Transverse colon (tissue), 4 donors: Measurements from ENCODE around the gene MAJIN. TPM values are rescaled to one million over a fixed set of nuclear protein-coding genes. Genes with fewer than 3 reads are reported as not detected.

ENCODE experiments used
- DNase-seq: peaks from one replicate; pipeline ENCODE4 v3.0.0-alpha.2; 2019
- H3K27ac ChIP-seq, 4 donors: fragments of 200-600 bp; sonication (generic); 2 replicates each; pipeline ENCODE4 v1.5.1; 2016 to 2018; ENCODE audit warnings: inconsistent platforms in 4 of 4
- H3K27me3 ChIP-seq: fragments of 200-600 bp; sonication (generic); 2 replicates; pipeline ENCODE4 v1.5.1; 2017; ENCODE audit warnings: inconsistent platforms
- H3K36me3 ChIP-seq, 4 donors: fragments of 200-600 bp; sonication (generic); 2 replicates each; pipeline ENCODE4 v1.5.1; 2017 to 2019; ENCODE audit warnings: inconsistent platforms in 4 of 4
- H3K4me1 ChIP-seq, 4 donors: fragments of 200-600 bp; sonication (generic); 2 replicates each; pipeline ENCODE4 v1.5.1; 2017 to 2020; ENCODE audit warnings: inconsistent platforms in 4 of 4
- H3K4me3 ChIP-seq, 4 donors: fragments of 200-600 bp; sonication (generic); 1 replicate in 1 of 4; 2 replicates in 3 of 4; pipeline versions ENCODE4 v1.5.1 to v1.6.1; 2017 to 2019; ENCODE audit warnings: inconsistent platforms in 4 of 4
- H3K9me3 ChIP-seq, 2 donors: fragments of 200-600 bp; sonication (generic); 2 replicates each; pipeline ENCODE4 v1.5.1; 2017 to 2019; ENCODE audit warnings: inconsistent platforms in 2 of 2
- EP300 ChIP-seq: sonication (generic); formaldehyde crosslinking; IDR thresholded peaks from one replicate; pipeline ENCODE4 v1.6.1; 2017; ENCODE audit warnings: antibody characterized with exemption, low read depth
- POLR2A ChIP-seq: fragments of 450-650 bp; IDR thresholded peaks from one replicate; pipeline ENCODE4 v1.6.1; 2016; ENCODE audit warnings: antibody characterized with exemption, mild to moderate bottlenecking, moderate library complexity
- POLR2AphosphoS5 ChIP-seq, 3 donors: sonication (generic); formaldehyde crosslinking; IDR thresholded peaks; one replicate each; pipeline ENCODE4 v1.6.1; 2016; ENCODE audit warnings: antibody characterized with exemption in 3 of 3
- whole genome bisulfite sequencing, 2 donors: methylation state at CpG; one replicate each; pipeline ENCODE4 v1.1.5; 2018; ENCODE audit warnings: low coverage in 1 of 2; 5-methylcytosine and 5-hydroxymethylcytosine counted together
- in situ Hi-C, 4 donors: fragments of 200-750 bp; cut with MboI; loops; one replicate each; pipeline versions ENCODE4 v1.15.0 to v1.15.1; 2017; ENCODE audit warnings: low sequenced_read_pairs in 3 of 4, low pct_ligation_motif_present in 1 of 4, low pct_unique_long_range_greater_than_20kb in 1 of 4
- intact Hi-C: fragments of 100-400 bp; cut with DNase I; formaldehyde crosslinking; loops from one replicate; pipeline ENCODE4 v1.15.1; 2023; ENCODE audit warnings: low total_unique reads
- total RNA-seq, 4 donors: library from RNA; depleted of rRNA; stranded (reverse); fragments of >200 nt; gene quantifications; one replicate each; pipeline ENCODE4 v1.1.0, GENCODE V29; 2016
- TF ChIP-seq, protein P1 (sequence below), 5 experiments: fragments of 200-600 bp in 3 of 5; fragments of 450-650 bp in 2 of 5; sonication (generic) in 3 of 5; IDR thresholded peaks; 1 replicate in 2 of 5; 2 replicates in 3 of 5; pipeline ENCODE4 v1.5.1; 2016 to 2017; ENCODE audit warnings: antibody characterized with exemption in 5 of 5, inconsistent platforms in 3 of 5, mild to moderate bottlenecking in 2 of 5, moderate library complexity in 1 of 5

MAJIN gene
- total RNA-seq, 4 donors from 2014 or later: not detected

DNA sequence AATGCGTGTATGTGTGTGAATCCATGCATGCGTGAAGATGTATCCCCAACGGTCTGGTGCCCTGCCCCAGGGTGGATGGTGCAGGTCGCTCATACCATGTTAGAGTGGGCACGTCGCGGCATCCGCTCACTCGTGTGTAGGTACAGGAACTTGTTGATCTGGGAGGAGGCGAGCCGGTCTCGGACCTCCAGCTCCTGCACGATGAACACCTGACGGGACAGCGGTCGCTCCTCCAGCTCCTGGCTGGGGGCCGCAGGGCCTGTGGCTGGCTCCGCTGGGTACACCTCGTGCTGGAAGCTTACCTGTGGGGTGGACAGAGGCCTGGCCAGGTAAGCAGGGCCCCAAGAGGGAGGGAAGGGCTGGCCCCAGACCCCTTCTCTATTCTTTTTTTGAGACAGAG, 73.4 kb downstream of the MAJIN start:
- H3K9me3 ChIP-seq: no peaks in the 10 kb centered on the region
- DNase-seq: no peak
- in situ Hi-C loops (loop anchor here in 1 of 4 donors (10.0 kb wide), 1 partner anchor 54 kb away; the partner anchor contains the start of gene CDC42BPG), intact Hi-C loops (loop anchor here (5.0 kb wide), 1 partner anchor 51 kb away; no protein-coding TSS in a partner anchor)
- no peak overlapping the region for H3K4me3 ChIP-seq
- TF ChIP-seq, protein P1, sequence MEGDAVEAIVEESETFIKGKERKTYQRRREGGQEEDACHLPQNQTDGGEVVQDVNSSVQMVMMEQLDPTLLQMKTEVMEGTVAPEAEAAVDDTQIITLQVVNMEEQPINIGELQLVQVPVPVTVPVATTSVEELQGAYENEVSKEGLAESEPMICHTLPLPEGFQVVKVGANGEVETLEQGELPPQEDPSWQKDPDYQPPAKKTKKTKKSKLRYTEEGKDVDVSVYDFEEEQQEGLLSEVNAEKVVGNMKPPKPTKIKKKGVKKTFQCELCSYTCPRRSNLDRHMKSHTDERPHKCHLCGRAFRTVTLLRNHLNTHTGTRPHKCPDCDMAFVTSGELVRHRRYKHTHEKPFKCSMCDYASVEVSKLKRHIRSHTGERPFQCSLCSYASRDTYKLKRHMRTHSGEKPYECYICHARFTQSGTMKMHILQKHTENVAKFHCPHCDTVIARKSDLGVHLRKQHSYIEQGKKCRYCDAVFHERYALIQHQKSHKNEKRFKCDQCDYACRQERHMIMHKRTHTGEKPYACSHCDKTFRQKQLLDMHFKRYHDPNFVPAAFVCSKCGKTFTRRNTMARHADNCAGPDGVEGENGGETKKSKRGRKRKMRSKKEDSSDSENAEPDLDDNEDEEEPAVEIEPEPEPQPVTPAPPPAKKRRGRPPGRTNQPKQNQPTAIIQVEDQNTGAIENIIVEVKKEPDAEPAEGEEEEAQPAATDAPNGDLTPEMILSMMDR (IDR thresholded peaks at IDR 0.05): no peak
- TF ChIP-seq POLR2A (no peak), POLR2AphosphoS5 (IDR thresholded peaks at IDR 0.05) (no peak), EP300 (no peak)
- H3K4me1 ChIP-seq: peaks cover 11 to 12% (median 11%) of the 10 kb centered on the region in 4 donors
- 93% methylated on average over 14 of the region's 19 CpGs; no CpG with 5 or more reads in 1 of the 2 donors for WGBS, 2 donors
- H3K27me3 ChIP-seq: no peaks in the 10 kb centered on the region
- peaks cover 0 to 35% (median 11%) of the 10 kb centered on the region in 4 donors for H3K36me3 ChIP-seq
- no peak overlapping the region for H3K27ac ChIP-seq

DNA sequence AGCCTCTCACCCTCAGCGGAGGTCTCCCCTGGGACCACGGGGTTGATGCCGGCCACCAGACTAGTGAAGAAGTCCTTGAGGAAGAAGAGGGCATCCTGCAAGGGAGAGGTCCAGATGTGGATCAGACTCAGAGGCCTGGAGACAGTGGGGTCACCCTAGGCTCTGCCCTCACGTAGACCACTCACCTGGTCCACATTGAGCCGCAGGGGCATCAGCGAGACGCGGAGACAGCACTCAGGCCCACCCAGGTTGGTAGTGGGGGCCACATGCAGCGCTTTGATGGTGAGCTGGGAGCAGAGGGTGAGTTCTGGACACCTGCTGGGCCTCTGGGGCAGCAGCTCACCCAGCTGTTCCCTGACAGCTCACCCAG, 73.8 kb downstream of the MAJIN start:
- H3K4me1 ChIP-seq: peaks cover 11 to 12% (median 11%) of the 10 kb centered on the region in 4 donors
- intact Hi-C loops (loop anchor here (5.0 kb wide), 1 partner anchor 51 kb away; no protein-coding TSS in a partner anchor), in situ Hi-C loops (loop anchor here in 1 of 4 donors (10.0 kb wide), 1 partner anchor 53 kb away; the partner anchor contains the start of gene CDC42BPG)
- DNase-seq: no peak
- no peaks in the 10 kb centered on the region for H3K27me3 ChIP-seq
- H3K9me3 ChIP-seq: no peaks in the 10 kb centered on the region
- peaks cover 0 to 30% (median 11%) of the 10 kb centered on the region in 4 donors for H3K36me3 ChIP-seq
- TF ChIP-seq POLR2AphosphoS5 (IDR thresholded peaks at IDR 0.05): no peak
- H3K27ac ChIP-seq: no peak overlapping the region
- no peak overlapping the region for H3K4me3 ChIP-seq
- WGBS, 2 donors: 96% methylated on average over 8 of the region's 9 CpGs; no CpG with 5 or more reads in 1 of the 2 donors

DNA sequence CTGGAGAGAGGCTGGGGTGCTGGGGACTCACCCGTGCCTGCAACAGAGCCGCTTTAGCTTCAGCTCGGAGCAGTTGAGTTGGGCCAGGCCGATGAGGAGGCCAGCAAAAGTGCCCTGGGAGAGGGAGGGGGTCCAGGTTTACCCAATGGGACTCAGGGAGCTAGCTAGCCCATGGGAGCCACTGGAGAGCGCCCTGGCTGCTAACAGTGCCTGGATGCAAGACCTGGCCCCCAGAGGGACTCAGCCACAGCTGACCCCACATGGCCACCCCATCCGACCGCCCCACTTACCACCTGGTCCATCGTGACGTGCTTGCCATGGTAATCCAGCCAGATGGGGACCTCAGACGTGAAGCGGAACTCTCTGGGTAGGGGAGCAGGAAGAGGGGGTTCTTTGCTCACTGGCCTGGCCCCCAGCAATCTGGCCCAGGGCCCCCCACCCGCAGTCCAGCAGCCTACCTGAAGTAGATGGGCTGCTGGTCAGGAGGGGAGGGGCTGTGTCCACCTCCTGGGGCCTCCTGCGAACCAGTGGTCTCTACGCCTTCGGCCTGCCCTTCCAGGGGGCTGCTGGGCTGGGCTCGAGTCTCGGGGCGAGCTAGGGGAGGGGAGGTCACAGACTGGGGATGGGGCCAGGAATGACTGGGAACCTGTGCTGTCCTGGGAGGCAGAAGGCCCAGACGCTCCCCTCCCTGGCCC, 74.4 kb downstream of the MAJIN start:
- WGBS, 2 donors: 95% methylated on average over 13 of the region's 19 CpGs; no CpG with 5 or more reads in 1 of the 2 donors
- no peak for DNase-seq
- Histone ChIP-seq H3K27me3 (no peaks in the 10 kb centered on the region), H3K27ac (no peak overlapping the region), H3K4me3 (no peak overlapping the region), H3K36me3 (peaks cover 0 to 26% (median 11%) of the 10 kb centered on the region in 4 donors), H3K4me1 (peaks cover 11 to 12% (median 11%) of the 10 kb centered on the region in 4 donors), H3K9me3 (no peaks in the 10 kb centered on the region)
- intact Hi-C loops (loop anchor here (5.0 kb wide), 1 partner anchor 50 kb away; no protein-coding TSS in a partner anchor), in situ Hi-C loops (loop anchor here in 1 of 4 donors (10.0 kb wide), 1 partner anchor 53 kb away; the partner anchor contains the start of gene CDC42BPG)
- TF ChIP-seq, protein P1 (IDR thresholded peaks at IDR 0.05): no peak
- TF ChIP-seq POLR2AphosphoS5 (IDR thresholded peaks at IDR 0.05) (no peak), POLR2A (no peak), EP300 (no peak)

DNA sequence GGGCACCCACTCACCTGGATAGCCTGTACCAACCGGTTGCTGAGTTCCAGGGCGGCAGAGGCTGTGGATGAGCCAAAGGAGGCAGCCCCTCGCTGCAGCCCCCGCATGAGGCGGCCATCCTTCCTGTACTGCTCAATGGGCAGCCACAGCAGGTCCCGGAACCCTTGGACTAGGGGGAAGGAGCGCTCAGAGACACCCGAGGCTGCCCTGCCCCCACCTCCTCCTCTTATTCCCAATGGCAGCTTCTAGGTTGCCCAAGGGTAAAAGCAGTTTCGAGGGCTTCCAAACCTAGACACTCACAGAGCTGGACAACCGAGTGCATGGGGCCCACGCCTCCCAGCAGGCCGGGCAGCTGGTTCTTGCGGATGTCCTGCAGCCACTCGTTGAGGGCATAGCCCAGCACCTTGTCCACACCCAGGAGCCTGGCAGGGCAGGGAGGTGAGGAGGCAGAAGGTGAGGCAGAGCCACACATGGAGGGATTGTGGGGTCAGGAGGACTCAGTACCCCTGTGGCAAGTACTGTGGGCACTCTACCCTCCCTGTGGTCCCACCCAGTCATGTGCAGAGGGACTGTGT, 75.4 kb downstream of the MAJIN start:
- 87% methylated on average over 11 of the region's 14 CpGs; no CpG with 5 or more reads in 1 of the 2 donors for WGBS, 2 donors
- no peaks in the 10 kb centered on the region for H3K9me3 ChIP-seq
- DNase-seq: no peak
- in situ Hi-C loops (loop anchor here in 1 of 4 donors (10.0 kb wide), 1 partner anchor 52 kb away; the partner anchor contains the start of gene CDC42BPG), intact Hi-C loops (loop anchor here (5.0 kb wide), 1 partner anchor 49 kb away; no protein-coding TSS in a partner anchor)
- peaks cover 11 to 12% (median 11%) of the 10 kb centered on the region in 4 donors for H3K4me1 ChIP-seq
- no peak overlapping the region for H3K27ac ChIP-seq
- no peaks in the 10 kb centered on the region for H3K27me3 ChIP-seq
- H3K36me3 ChIP-seq: peaks cover 0 to 20% (median 8%) of the 10 kb centered on the region in 4 donors
- no peak overlapping the region for H3K4me3 ChIP-seq
- TF ChIP-seq, protein P1 (IDR thresholded peaks at IDR 0.05): no peak
- no peak for TF ChIP-seq EP300
- TF ChIP-seq POLR2A: no peak
- TF ChIP-seq POLR2AphosphoS5 (IDR thresholded peaks at IDR 0.05): no peak
